ENCODE measurements around the gene PARVB. TPM values are rescaled to one million over a fixed set of nuclear protein-coding genes. Genes with fewer than 3 reads are reported as not detected.

PARVB gene
- total and polyA plus RNA-seq, 9 of the 15 experiments (the other 6 are each of a cell fraction or from before 2014, with no cell fraction given) = 1.1 to 59.2 (median 29.2) TPM

- no peak for FAIRE-seq
- POLR2A ChIA-PET = no interaction called here
Measured at GRCh38 chr22:44167501-44167900, 143.4 kb downstream of the PARVB start.

More at GRCh38 chr22:44167501-44167900, 143.4 kb downstream of the PARVB start:
- no peak overlapping the region for H3K27ac ChIP-seq (ENCODE audit: extremely low read depth, low read depth, low read length)
- no TSS peak for BruUV-seq (replicated peaks)
- no peaks in the 10 kb centered on the region for H4K20me1 ChIP-seq (replicated peaks; ENCODE audit: control insufficient read depth, insufficient read depth, low read length)
- no peak for TF ChIP-seq ELK1 (CRISPR knock-in tag; IDR thresholded peaks at IDR 0.05)
- TF ChIP-seq RBM22 (IDR thresholded peaks at IDR 0.05; ENCODE audit: low read depth, low read length, poor library complexity, severe bottlenecking) = no peak
- no peak for TF ChIP-seq TRIM28 (IDR thresholded peaks at IDR 0.05)
- no peak for TF ChIP-seq KDM1A (IDR thresholded peaks at IDR 0.05)
- TF ChIP-seq ZKSCAN8 (CRISPR knock-in tag; IDR thresholded peaks at IDR 0.05) = no peak
- no peak for TF ChIP-seq CTCF (IDR thresholded peaks at IDR 0.05 in 2 of 3, conservative IDR thresholded peaks at IDR 0.05 in 1 of 3; ENCODE audit: insufficient read depth in 2 of 3, low read depth in 1 of 3, low read length in 3 of 3)
- no peaks in the 10 kb centered on the region for H3K9me1 ChIP-seq (ENCODE audit: control insufficient read depth, insufficient read depth, low read length)
- intact Hi-C loops (cut with micrococcal nuclease) (no loop called here), in situ Hi-C loops (cut with MboI) (no loop called here)
- CTCF ChIA-PET (ENCODE audit: low intra/inter-chr PET ratio) = no interaction called here
- H3K4me1 ChIP-seq (replicated peaks in 1 of 2; ENCODE audit: control insufficient read depth in 2 of 2, insufficient read depth in 2 of 2, low read length in 2 of 2) = no peaks in the 10 kb centered on the region
- no peaks in the 10 kb centered on the region for H3K79me2 ChIP-seq (ENCODE audit: control insufficient read depth, insufficient read depth, low read length)
- H3K27me3 ChIP-seq (ENCODE audit: control insufficient read depth in 2 of 2, insufficient read depth in 2 of 2, low read length in 2 of 2) = no peaks in the 10 kb centered on the region
- no peak overlapping the region for H2AFZ ChIP-seq (ENCODE audit: low read depth, low read length)
- no peak overlapping the region for H3K4me3 ChIP-seq
- H3K36me3 ChIP-seq (ENCODE audit: control insufficient read depth, insufficient read depth, low read length) = no peaks in the 10 kb centered on the region
- no peak overlapping the region for H3K9ac ChIP-seq (ENCODE audit: insufficient read depth in 1 of 2, low read depth in 2 of 2, low read length in 2 of 2)
- 51% methylated on average over 3 of the region's 12 CpGs for WGBS (ENCODE audit: insufficient coverage, low coverage, missing lambda C conversion rate)
- no peaks in the 10 kb centered on the region for H3K9me3 ChIP-seq (replicated peaks; ENCODE audit: control insufficient read depth, insufficient read depth, low read depth, low read length)
- no peak for ATAC-seq
- H3K4me2 ChIP-seq (ENCODE audit: insufficient read depth, low read length) = no peak overlapping the region
- no peak for DNase-seq (ENCODE audit: extremely low read depth in 1 of 4, low spot score in 3 of 4)
